WTC11 (cell line): Measurements from ENCODE around the gene ANAPC10. TPM values are rescaled to one million over a fixed set of nuclear protein-coding genes. Genes with fewer than 3 reads are reported as not detected.

Source experiments
- ATAC-seq: fragments of 200-7000 bp; cut with Tn5 transposase; 2 replicates; pipeline ENCODE4 v1.10.0; 2021; ENCODE audit warnings: mild to moderate bottlenecking, moderate library complexity
- CTCF ChIA-PET: fragments of 300-600 bp; sonication (Branson Sonifier 250); formaldehyde crosslinking; loops from one replicate; lab custom pipeline; 2021; ENCODE audit warnings: antibody characterized with exemption; lab: Charles Lee
- POLR2A ChIA-PET: fragments of 350-600 bp; sonication (Branson Sonifier 250); formaldehyde crosslinking; loops from one replicate; lab custom pipeline; 2021; ENCODE audit warnings: antibody characterized with exemption; lab: Charles Lee
- DNase-seq: peaks from one replicate; pipeline ENCODE4 v3.0.0; 2021; ENCODE audit warnings: low spot score
- H3K27ac Mint-ChIP-seq: 2 replicates; pipeline ENCODE4 v1.8.0; 2021; ENCODE audit warnings: mixed read lengths
- H3K27me3 Mint-ChIP-seq: 2 replicates; pipeline ENCODE4 v1.8.0; 2021; ENCODE audit warnings: low read depth, mild to moderate bottlenecking, moderate library complexity, mixed read lengths
- H3K36me3 Mint-ChIP-seq: 2 replicates; pipeline ENCODE4 v1.8.0; 2021; ENCODE audit warnings: mixed read lengths
- H3K4me1 Mint-ChIP-seq: 2 replicates; pipeline ENCODE4 v1.8.0; 2022; ENCODE audit warnings: mixed read lengths
- H3K4me3 Mint-ChIP-seq: 2 replicates; pipeline ENCODE4 v1.8.0; 2021; ENCODE audit warnings: mild to moderate bottlenecking, moderate library complexity, mixed read lengths
- H3K9me3 Mint-ChIP-seq: 2 replicates; pipeline ENCODE4 v1.8.0; 2021; ENCODE audit warnings: mixed read lengths
- ATF1 ChIP-seq: sonication (generic); formaldehyde crosslinking; IDR thresholded peaks from 2 replicates; pipeline ENCODE4 v1.8.1; 2023; ENCODE audit warnings: mild to moderate bottlenecking, moderate library complexity, missing genetic modification reagents
- FOXJ3 ChIP-seq: sonication (generic); formaldehyde crosslinking; IDR thresholded peaks from 2 replicates; pipeline ENCODE4 v1.9.0; 2021; ENCODE audit warnings: missing genetic modification reagents, mild to moderate bottlenecking, borderline replicate concordance
- FOXK1 ChIP-seq: sonication (generic); formaldehyde crosslinking; IDR thresholded peaks from 2 replicates; pipeline ENCODE4 v1.8.0; 2022; ENCODE audit warnings: mild to moderate bottlenecking, moderate library complexity, missing genetic modification reagents
- FOXP4 ChIP-seq: sonication (generic); formaldehyde crosslinking; IDR thresholded peaks from 2 replicates; pipeline ENCODE4 v1.8.0; 2022; ENCODE audit warnings: mild to moderate bottlenecking, missing genetic modification reagents
- GTF2I ChIP-seq: fragments of 250-450 bp; sonication (Bioruptor Pico); conservative IDR thresholded peaks from 2 replicates; pipeline ENCODE4 v1.4.0; 2021; ENCODE audit warnings: mild to moderate bottlenecking
- JAZF1 ChIP-seq: fragments of 250-450 bp; sonication (Bioruptor Pico); IDR thresholded peaks from 2 replicates; pipeline ENCODE4 v1.9.0; 2021; ENCODE audit warnings: moderate library complexity, mild to moderate bottlenecking, inconsistent platforms
- MAX ChIP-seq: sonication (generic); formaldehyde crosslinking; IDR thresholded peaks from 2 replicates; pipeline ENCODE4 v1.8.0; 2022; ENCODE audit warnings: mild to moderate bottlenecking, missing genetic modification reagents
- MLX ChIP-seq: sonication (generic); formaldehyde crosslinking; IDR thresholded peaks from 2 replicates; pipeline ENCODE4 v1.8.1; 2023; ENCODE audit warnings: mild to moderate bottlenecking, missing genetic modification reagents, moderate library complexity
- NR1H2 ChIP-seq: sonication (generic); formaldehyde crosslinking; IDR thresholded peaks from 2 replicates; pipeline ENCODE4 v1.9.0; 2021; ENCODE audit warnings: mild to moderate bottlenecking, moderate library complexity, missing genetic modification reagents
- RELA ChIP-seq: sonication (generic); formaldehyde crosslinking; IDR thresholded peaks from 2 replicates; pipeline ENCODE4 v1.8.1; 2022; ENCODE audit warnings: missing genetic modification reagents, mild to moderate bottlenecking, borderline replicate concordance
- SMAD3 ChIP-seq: sonication (generic); formaldehyde crosslinking; IDR thresholded peaks from 2 replicates; pipeline ENCODE4 v1.8.0; 2022; ENCODE audit warnings: missing genetic modification reagents, mild to moderate bottlenecking, borderline replicate concordance
- SMAD4 ChIP-seq: sonication (generic); formaldehyde crosslinking; IDR thresholded peaks from 2 replicates; pipeline ENCODE4 v1.8.0; 2022; ENCODE audit warnings: mild to moderate bottlenecking, missing genetic modification reagents
- STAT6 ChIP-seq: sonication (generic); formaldehyde crosslinking; conservative IDR thresholded peaks from 2 replicates; pipeline ENCODE4 v1.8.1; 2023; ENCODE audit warnings: mild to moderate bottlenecking, low read depth, missing genetic modification reagents, moderate library complexity
- TEAD1 ChIP-seq: sonication (generic); formaldehyde crosslinking; IDR thresholded peaks from 2 replicates; pipeline ENCODE4 v1.8.0; 2022; ENCODE audit warnings: mild to moderate bottlenecking, missing genetic modification reagents
- ZBTB43 ChIP-seq: sonication (generic); formaldehyde crosslinking; IDR thresholded peaks from 2 replicates; pipeline ENCODE4 v1.8.1; 2023; ENCODE audit warnings: mild to moderate bottlenecking, missing genetic modification reagents
- ZNF281 ChIP-seq: sonication (generic); formaldehyde crosslinking; IDR thresholded peaks from 2 replicates; pipeline ENCODE4 v1.8.0; 2023; ENCODE audit warnings: mild to moderate bottlenecking, missing genetic modification reagents
- ZNF317 ChIP-seq: sonication (generic); formaldehyde crosslinking; IDR thresholded peaks from 2 replicates; pipeline ENCODE4 v1.8.1; 2023; ENCODE audit warnings: low read depth, mild to moderate bottlenecking, moderate library complexity, missing genetic modification reagents, borderline replicate concordance
- ZNF425 ChIP-seq: fragments of 250-450 bp; sonication (Bioruptor Pico); conservative IDR thresholded peaks from 2 replicates; pipeline ENCODE4 v1.9.0; 2021; ENCODE audit warnings: mild to moderate bottlenecking
- ZSCAN18 ChIP-seq: fragments of 250-450 bp; sonication (Bioruptor Pico); IDR thresholded peaks from 2 replicates; pipeline ENCODE4 v2.1.2; 2022; ENCODE audit warnings: mild to moderate bottlenecking, moderate library complexity
- total RNA-seq: library from RNA; stranded (reverse); gene quantifications from 3 replicates; pipeline ENCODE4 v1.2.3, GENCODE V29; 2021

Gene ANAPC10
- total RNA-seq, 1 experiment from 2014 or later = 18.2 TPM

GRCh38 chr4:145055533-145056257 lies 42.3 kb downstream of the ANAPC10 start:
- ATAC-seq (no peak), DNase-seq (no peak)
- Mint-ChIP-seq H3K27me3 (no peaks in the 10 kb centered on the region), H3K9me3 (no peaks in the 10 kb centered on the region), H3K27ac (no peak overlapping the region), H3K4me3 (no peak overlapping the region), H3K4me1 (peaks cover 7% of the 10 kb centered on the region), H3K36me3 (peaks cover 4% of the 10 kb centered on the region; the same call in 1 of the 2 replicates)
- CTCF ChIA-PET = no interaction called here
- TF ChIP-seq MAX (CRISPR knock-in tag) (no peak), SMAD3 (CRISPR knock-in tag) (no peak), FOXK1 (no peak), ATF1 (no peak), ZNF425 (CRISPR knock-in tag) (no peak), GTF2I (no peak), JAZF1 (CRISPR knock-in tag) (no peak), RELA (CRISPR knock-in tag) (no peak), MLX (no peak), FOXP4 (CRISPR knock-in tag) (no peak), SMAD4 (no peak), ZBTB43 (no peak), STAT6 (CRISPR knock-in tag) (no peak), TEAD1 (CRISPR knock-in tag) (no peak), ZNF281 (CRISPR knock-in tag) (no peak), FOXJ3 (no peak), ZSCAN18 (CRISPR knock-in tag) (no peak), ZNF317 (CRISPR knock-in tag) (no peak), NR1H2 (CRISPR knock-in tag) (no peak)
- POLR2A ChIA-PET = no interaction called here
